Endothelial cell of umbilical vein (primary cell): ENCODE data around the gene ZNF366. TPM values are rescaled to one million over a fixed set of nuclear protein-coding genes. Genes with fewer than 3 reads are reported as not detected.

Experiments
- BruUV-seq: library from RNA; stranded (reverse); fragments of 400-500 nt; replicated peaks from 2 replicates; lab custom pipeline; 2021; lab: Mats Ljungman, UMichigan
- CTCF ChIA-PET: fragments of 300-600, 350-600 bp; sonication (Branson Sonifier 250); formaldehyde crosslinking; loops from one replicate; lab custom pipeline; 2021; ENCODE audit warnings: antibody characterized with exemption, inconsistent platforms; lab: Charles Lee
- POLR2A ChIA-PET: fragments of 300-600, 350-600 bp; sonication (Branson Sonifier 250); formaldehyde crosslinking; loops from one replicate; lab custom pipeline; 2021; ENCODE audit warnings: antibody characterized with exemption, inconsistent platforms; lab: Charles Lee
- DNase-seq: peaks from one replicate; pipeline ENCODE4 v3.0.0-alpha.2; 2011; ENCODE audit warnings: low read depth, low spot score
- FAIRE-seq: peaks from 2 replicates; lab custom pipeline; 2011; peaks lifted over from hg19 to GRCh38; lab: Jason Lieb, UNC
- H2AFZ ChIP-seq: 2 replicates; pipeline ENCODE4 v1.6.0; 2012; ENCODE audit warnings: low read depth, low read length, control low read depth, inconsistent platforms
- H3K27ac ChIP-seq: 2 replicates; pipeline ENCODE4 v1.5.1; 2011; ENCODE audit warnings: low read depth, mild to moderate bottlenecking, control low read depth, low read length, moderate library complexity; ENCODE audit not compliant: insufficient read depth
- H3K27me3 ChIP-seq, 2 experiments: 2 replicates each; pipeline versions ENCODE4 v1.6.0 to v1.6.1; 2011; ENCODE audit warnings: low read length in 2 of 2, mixed read lengths in 1 of 2; ENCODE audit not compliant: control insufficient read depth in 2 of 2, insufficient read depth in 2 of 2
- H3K36me3 ChIP-seq, 2 experiments: 2 replicates in 1 of 2; 3 replicates in 1 of 2; pipeline ENCODE4 v1.5.1; 2011; ENCODE audit warnings: low read length in 2 of 2, mild to moderate bottlenecking in 1 of 2, moderate library complexity in 1 of 2; ENCODE audit not compliant: control insufficient read depth in 2 of 2, insufficient read depth in 2 of 2; ENCODE audit errors: extremely low read depth in 1 of 2
- H3K4me1 ChIP-seq: 3 replicates; pipeline ENCODE4 v1.5.1; 2011; ENCODE audit warnings: mild to moderate bottlenecking, low read length; ENCODE audit not compliant: control insufficient read depth, insufficient read depth; ENCODE audit errors: extremely low read depth
- H3K4me2 ChIP-seq: 2 replicates; pipeline ENCODE4 v1.6.1; 2011; ENCODE audit warnings: low read length, control low read depth, mixed read lengths; ENCODE audit not compliant: insufficient read depth
- H3K4me3 ChIP-seq, 3 experiments: fragments of 200-600 bp in 1 of 3; sonication (generic), shearing (Covaris generic) in 1 of 3; replicated peaks in 1 of 3; 2 replicates each; pipeline ENCODE4 v1.5.1; 2011 to 2016; ENCODE audit warnings: control low read depth in 3 of 3, low read length in 3 of 3, mild to moderate bottlenecking in 2 of 3, inconsistent platforms in 1 of 3, low read depth in 1 of 3, moderate library complexity in 1 of 3; ENCODE audit not compliant: insufficient read depth in 1 of 3
- H3K79me2 ChIP-seq: 2 replicates; pipeline ENCODE4 v1.6.0; 2012; ENCODE audit warnings: low read length, inconsistent platforms; ENCODE audit not compliant: control insufficient read depth, insufficient read depth
- H3K9ac ChIP-seq: replicated peaks from 2 replicates; pipeline ENCODE3; 2011; ENCODE audit warnings: low read length, control low read depth; ENCODE audit not compliant: insufficient read depth; ENCODE audit errors: extremely low read depth
- H3K9me1 ChIP-seq: replicated peaks from 3 replicates; pipeline ENCODE4 v1.6.0; 2011; ENCODE audit warnings: mild to moderate bottlenecking, low read length; ENCODE audit not compliant: control insufficient read depth, insufficient read depth; ENCODE audit errors: extremely low read depth
- H3K9me3 ChIP-seq: replicated peaks from 2 replicates; pipeline ENCODE4 v1.5.1; 2012; ENCODE audit warnings: low read length, inconsistent platforms; ENCODE audit not compliant: control insufficient read depth, insufficient read depth
- H4K20me1 ChIP-seq: replicated peaks from 2 replicates; pipeline ENCODE3; 2011; ENCODE audit warnings: mild to moderate bottlenecking, low read length; ENCODE audit not compliant: control insufficient read depth, insufficient read depth; ENCODE audit errors: extremely low read depth
- EZH2 ChIP-seq: IDR thresholded peaks from 2 replicates; pipeline ENCODE4 v1.6.1; 2012; ENCODE audit warnings: borderline replicate concordance, low read depth, mild to moderate bottlenecking, moderate library complexity, low read length, inconsistent platforms; ENCODE audit not compliant: severe bottlenecking
- FOS ChIP-seq: IDR thresholded peaks from 2 replicates; pipeline ENCODE4 v1.6.1; 2011; ENCODE audit warnings: mild to moderate bottlenecking, low read length, moderate library complexity, borderline replicate concordance; ENCODE audit not compliant: insufficient read depth
- GATA2 ChIP-seq: IDR thresholded peaks from 2 replicates; pipeline ENCODE4 v1.7.0; 2011; ENCODE audit warnings: low read depth, mild to moderate bottlenecking, moderate library complexity, mixed read lengths, low read length; ENCODE audit not compliant: insufficient read length, insufficient read depth
- JUN ChIP-seq: IDR thresholded peaks from 2 replicates; pipeline ENCODE4 v1.6.1; 2011; ENCODE audit warnings: borderline replicate concordance, low read depth; ENCODE audit not compliant: insufficient read length, insufficient read depth
- MYC ChIP-seq: IDR thresholded peaks from one replicate; pipeline ENCODE4 v1.6.1; 2011; ENCODE audit warnings: mild to moderate bottlenecking, low read depth, low read length
- POLR2A ChIP-seq: IDR thresholded peaks from 2 replicates; pipeline ENCODE4 v1.6.1; 2012; ENCODE audit warnings: low read depth, mild to moderate bottlenecking, control low read depth, low read length
- POLR2AphosphoS5 ChIP-seq: IDR thresholded peaks from 2 replicates; pipeline ENCODE4 v1.6.1; 2012; ENCODE audit warnings: low read depth, mild to moderate bottlenecking, control low read depth, low read length, moderate library complexity; ENCODE audit not compliant: insufficient read depth
- dilution Hi-C: fragments of 300-500 bp; cut with MboI; formaldehyde crosslinking; loops from one replicate; pipeline ENCODE4 v1.15.0; 2019; ENCODE audit warnings: low sequenced_read_pairs; ENCODE audit not compliant: extremely low pct_ligation_motif_present
- intact Hi-C: fragments of 100-400 bp; cut with micrococcal nuclease; formaldehyde crosslinking; loops from one replicate; pipeline ENCODE4 v1.10.0; 2022
- polyA plus RNA-seq, 4 experiments: library from polyadenylated mRNA; depleted of rRNA in 3 of 4; stranded (reverse) in 3 of 4; unstranded in 1 of 4; fragments of >200 nt; gene quantifications; 2 replicates each; pipeline versions ENCODE4 v1.2.1 to v1.2.3, GENCODE V29; 2011 to 2012; ENCODE audit warnings: missing spikeins in 1 of 4
- total RNA-seq: library from RNA; stranded (reverse); gene quantifications from 2 replicates; pipeline ENCODE4 v1.2.3, GENCODE V29; 2021
- TF ChIP-seq, protein P1 (sequence below), 2 donors: IDR thresholded peaks; 1 replicate in 1 of 2; 2 replicates in 1 of 2; pipeline ENCODE4 v1.5.1; 2011; ENCODE audit warnings: low read length in 2 of 2, mild to moderate bottlenecking in 2 of 2, moderate library complexity in 2 of 2, control low read depth in 1 of 2, inconsistent platforms in 1 of 2, low read depth in 1 of 2; ENCODE audit not compliant: insufficient read depth in 1 of 2; ENCODE audit errors: extremely low read depth in 1 of 2
- TF ChIP-seq, protein P2 (sequence below): IDR thresholded peaks from 2 replicates; pipeline ENCODE4 v1.6.1; 2011; ENCODE audit not compliant: insufficient read depth, insufficient read length

The ZNF366 gene
- total and polyA plus RNA-seq, 2 donors (not counting 3 experiments of a cell fraction or from before 2014, with no cell fraction given) = 1.3 to 4.1 TPM

DNA sequence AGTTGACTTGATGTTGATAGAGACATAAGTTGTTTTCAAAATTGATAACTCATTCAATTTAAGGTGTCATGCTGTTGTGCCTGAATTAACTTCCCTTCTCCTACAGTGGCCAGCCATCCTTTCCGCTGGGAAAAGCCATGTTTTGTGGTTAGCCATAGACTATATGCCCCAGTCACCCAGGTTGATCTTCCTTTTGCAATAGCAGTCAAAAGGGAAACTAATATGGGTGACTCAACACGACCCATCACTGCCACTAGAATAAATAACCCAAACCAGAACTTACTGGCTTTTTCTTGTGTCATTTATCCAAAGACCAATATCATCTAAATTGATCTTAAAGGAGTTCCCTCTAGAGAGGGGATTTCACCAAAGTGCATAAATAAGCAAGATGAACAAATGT lies 99.7 kb downstream of the ZNF366 start:
- Histone ChIP-seq H3K4me3 (no peak overlapping the region), H3K27ac (no peak overlapping the region), H3K4me2 (no peak overlapping the region), H4K20me1 (no peaks in the 10 kb centered on the region), H3K36me3 (no peaks in the 10 kb centered on the region), H3K9me3 (no peaks in the 10 kb centered on the region), H2AFZ (no peak overlapping the region), H3K27me3 (no peaks in the 10 kb centered on the region), H3K79me2 (no peaks in the 10 kb centered on the region), H3K4me1 (no peaks in the 10 kb centered on the region), H3K9ac (no peak overlapping the region), H3K9me1 (no peaks in the 10 kb centered on the region)
- intact Hi-C loops (no loop called here), dilution Hi-C loops (no loop called here)
- TF ChIP-seq POLR2AphosphoS5 (no peak), MYC (no peak), FOS (no peak), EZH2 (no peak), POLR2A (no peak), JUN (no peak)
- ChIA-PET CTCF (interaction anchor here (3.6 kb wide), 1 partner anchor 41 kb away, joined by 11 read pairs; no protein-coding TSS in a partner anchor), POLR2A (no interaction called here)
- no TSS peak for BruUV-seq
- no peak for FAIRE-seq
- no peak for DNase-seq

DNA sequence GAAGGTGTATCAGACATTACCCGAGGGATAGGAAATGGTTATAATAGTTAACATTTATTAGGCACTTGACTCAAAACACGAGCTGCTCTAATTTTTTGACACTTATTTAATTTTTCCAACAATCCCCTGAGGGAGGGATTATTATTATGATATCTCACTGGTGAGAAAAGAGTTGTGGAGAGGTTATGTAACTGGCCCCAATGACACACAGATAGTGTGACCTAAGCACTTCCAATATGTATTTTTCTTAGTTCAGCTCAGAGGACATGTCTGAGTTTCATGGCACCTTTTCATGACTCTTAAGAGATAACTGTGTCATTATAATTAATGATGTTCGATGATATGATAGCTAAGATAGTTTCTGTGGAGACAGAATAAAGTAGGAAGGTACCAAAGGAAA lies 100.1 kb downstream of the ZNF366 start:
- Histone ChIP-seq H4K20me1 (no peaks in the 10 kb centered on the region), H3K4me1 (no peaks in the 10 kb centered on the region), H3K27ac (no peak overlapping the region), H3K79me2 (no peaks in the 10 kb centered on the region), H2AFZ (no peak overlapping the region), H3K27me3 (no peaks in the 10 kb centered on the region), H3K4me3 (no peak overlapping the region), H3K36me3 (no peaks in the 10 kb centered on the region), H3K9me3 (no peaks in the 10 kb centered on the region), H3K9ac (no peak overlapping the region), H3K4me2 (no peak overlapping the region), H3K9me1 (no peaks in the 10 kb centered on the region)
- no TSS peak for BruUV-seq
- ChIA-PET CTCF (interaction anchor here (0.6 to 3.6 kb wide), 4 partner anchors 13 to 51 kb away, joined by 3 to 11 read pairs (median 4); no protein-coding TSS in a partner anchor), POLR2A (no interaction called here)
- DNase-seq = no peak
- FAIRE-seq = no peak
- dilution Hi-C loops = no loop called here
- intact Hi-C loops = no loop called here
- TF ChIP-seq MYC (no peak), POLR2AphosphoS5 (no peak), GATA2 (no peak), POLR2A (no peak), JUN (no peak), FOS (no peak), EZH2 (no peak)
- TF ChIP-seq, protein P1, sequence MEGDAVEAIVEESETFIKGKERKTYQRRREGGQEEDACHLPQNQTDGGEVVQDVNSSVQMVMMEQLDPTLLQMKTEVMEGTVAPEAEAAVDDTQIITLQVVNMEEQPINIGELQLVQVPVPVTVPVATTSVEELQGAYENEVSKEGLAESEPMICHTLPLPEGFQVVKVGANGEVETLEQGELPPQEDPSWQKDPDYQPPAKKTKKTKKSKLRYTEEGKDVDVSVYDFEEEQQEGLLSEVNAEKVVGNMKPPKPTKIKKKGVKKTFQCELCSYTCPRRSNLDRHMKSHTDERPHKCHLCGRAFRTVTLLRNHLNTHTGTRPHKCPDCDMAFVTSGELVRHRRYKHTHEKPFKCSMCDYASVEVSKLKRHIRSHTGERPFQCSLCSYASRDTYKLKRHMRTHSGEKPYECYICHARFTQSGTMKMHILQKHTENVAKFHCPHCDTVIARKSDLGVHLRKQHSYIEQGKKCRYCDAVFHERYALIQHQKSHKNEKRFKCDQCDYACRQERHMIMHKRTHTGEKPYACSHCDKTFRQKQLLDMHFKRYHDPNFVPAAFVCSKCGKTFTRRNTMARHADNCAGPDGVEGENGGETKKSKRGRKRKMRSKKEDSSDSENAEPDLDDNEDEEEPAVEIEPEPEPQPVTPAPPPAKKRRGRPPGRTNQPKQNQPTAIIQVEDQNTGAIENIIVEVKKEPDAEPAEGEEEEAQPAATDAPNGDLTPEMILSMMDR (IDR thresholded peaks at IDR 0.05; ENCODE audit: extremely low read depth in 1 of 2, insufficient read depth in 1 of 2, low read depth in 1 of 2, low read length in 2 of 2) = no peak
- TF ChIP-seq, protein P2, sequence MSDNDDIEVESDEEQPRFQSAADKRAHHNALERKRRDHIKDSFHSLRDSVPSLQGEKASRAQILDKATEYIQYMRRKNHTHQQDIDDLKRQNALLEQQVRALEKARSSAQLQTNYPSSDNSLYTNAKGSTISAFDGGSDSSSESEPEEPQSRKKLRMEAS = no peak
